ENCODE data around the gene SRM.
"Not testable (repeated sequence)": the region's sequence is repeated elsewhere in the genome, so short reads cannot be mapped to it uniquely, and the experiment has no call there.

Gene SRM

GRCh38 chr1:11055676-11056075, 4.1 kb downstream of the SRM start:
- TF ChIP-seq CTCF (IDR thresholded peaks at IDR 0.05; ENCODE audit: extremely low read depth, missing control alignments): no peak
- no peak for DNase-seq (ENCODE audit: low spot score)

DNA sequence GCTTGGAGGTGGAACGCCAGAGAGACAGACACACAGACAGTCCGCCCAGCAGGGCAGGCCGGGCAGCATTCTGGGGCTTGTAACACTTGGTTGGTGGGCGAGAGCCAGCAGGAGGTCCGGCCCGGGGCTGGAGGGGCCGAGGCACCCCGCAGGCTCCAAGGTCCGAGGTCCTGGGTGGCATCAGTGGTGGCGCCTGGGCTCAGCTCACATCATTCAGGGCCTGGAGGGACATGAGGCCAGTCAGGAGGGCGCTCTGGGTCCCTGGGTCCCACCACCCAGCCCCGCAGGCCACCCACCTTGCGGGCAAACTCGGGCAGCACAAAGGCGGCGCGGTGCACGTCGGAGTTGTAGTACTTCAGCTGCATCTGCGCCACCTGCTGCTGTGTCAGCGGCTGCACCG, 5.2 kb downstream of the SRM start:
- TF ChIP-seq CTCF (IDR thresholded peaks at IDR 0.05; ENCODE audit: extremely low read depth, missing control alignments): no peak
- no peak for DNase-seq (ENCODE audit: low spot score)

DNA sequence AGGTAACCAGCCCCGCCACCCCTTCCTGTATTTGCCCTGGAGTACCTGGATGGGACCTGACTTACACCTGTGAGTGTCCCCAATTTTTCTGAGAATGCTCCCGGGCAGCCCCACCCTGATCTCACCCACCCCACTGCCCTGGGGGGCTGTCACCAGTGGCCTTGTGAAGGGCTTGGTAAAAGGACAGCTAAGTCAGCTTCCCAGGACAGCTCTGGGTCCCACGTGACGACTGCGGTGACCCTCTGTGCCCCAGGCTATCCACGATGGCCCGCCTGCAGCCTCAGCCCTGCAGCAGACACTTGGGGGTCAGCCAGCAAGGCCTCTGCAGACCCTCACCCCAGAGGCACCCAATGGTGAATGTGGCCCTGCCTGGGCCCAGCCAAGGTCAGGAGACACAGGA, 5.6 kb downstream of the SRM start:
- DNase-seq (ENCODE audit: low spot score): no peak
- TF ChIP-seq CTCF (IDR thresholded peaks at IDR 0.05; ENCODE audit: extremely low read depth, missing control alignments): no peak

- TF ChIP-seq CTCF (IDR thresholded peaks at IDR 0.05; ENCODE audit: extremely low read depth, missing control alignments): no peak
- DNase-seq (ENCODE audit: low spot score): no peak
Measured at GRCh38 chr1:11053758-11054137, 6.1 kb downstream of the SRM start.

DNA sequence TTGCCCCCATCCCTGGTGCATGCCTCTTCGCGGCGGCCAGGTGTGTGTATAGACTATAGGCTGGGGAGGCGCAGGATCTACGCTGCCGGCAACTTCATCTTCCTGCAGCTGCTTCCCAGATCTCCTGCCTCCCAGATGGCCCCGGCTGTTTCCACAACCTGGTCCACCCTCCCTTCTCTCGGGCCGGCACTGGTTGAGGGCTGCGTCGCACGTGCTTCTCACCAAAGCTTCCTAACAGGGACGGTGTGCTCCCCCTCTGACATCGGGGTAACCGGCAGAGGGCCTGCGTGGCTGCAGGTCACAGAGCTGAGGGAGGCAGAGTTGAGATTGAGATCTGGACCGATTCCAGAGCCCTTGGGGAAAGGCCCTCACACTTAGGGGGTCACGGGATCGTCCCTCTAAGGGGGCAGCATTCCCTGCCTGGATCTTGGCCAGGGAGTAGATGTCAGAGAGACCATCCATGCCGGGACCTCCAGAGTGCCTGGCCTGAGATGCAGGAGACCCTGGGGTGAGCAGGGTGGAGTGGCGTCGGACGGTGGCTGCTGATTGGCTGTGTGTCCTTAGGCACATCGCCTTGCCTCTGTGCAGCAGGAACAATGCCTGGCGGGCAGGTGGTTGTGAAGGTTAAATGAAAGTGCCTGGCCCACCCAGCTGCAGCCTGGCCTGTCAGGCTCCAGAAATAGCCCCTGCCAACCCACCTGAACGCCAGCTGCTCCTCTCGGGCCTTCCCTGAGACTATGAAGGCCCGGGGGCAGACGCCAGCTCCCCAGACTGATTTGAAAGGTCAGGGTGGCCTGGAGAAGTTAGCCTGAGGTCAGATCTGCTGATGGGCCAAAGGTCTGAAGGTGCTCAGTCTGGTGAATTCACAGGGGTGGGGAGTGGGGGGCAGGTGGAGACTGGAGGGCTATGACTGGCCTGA, 6.7 kb downstream of the SRM start:
- no peak for TF ChIP-seq CTCF (IDR thresholded peaks at IDR 0.05; ENCODE audit: extremely low read depth, missing control alignments)
- no peak for DNase-seq (ENCODE audit: low spot score)

GRCh38 chr1:11051781-11052511, 7.9 kb downstream of the SRM start:
- TF ChIP-seq CTCF (IDR thresholded peaks at IDR 0.05; ENCODE audit: extremely low read depth, missing control alignments): no peak
- DNase-seq (ENCODE audit: low spot score): no peak

DNA sequence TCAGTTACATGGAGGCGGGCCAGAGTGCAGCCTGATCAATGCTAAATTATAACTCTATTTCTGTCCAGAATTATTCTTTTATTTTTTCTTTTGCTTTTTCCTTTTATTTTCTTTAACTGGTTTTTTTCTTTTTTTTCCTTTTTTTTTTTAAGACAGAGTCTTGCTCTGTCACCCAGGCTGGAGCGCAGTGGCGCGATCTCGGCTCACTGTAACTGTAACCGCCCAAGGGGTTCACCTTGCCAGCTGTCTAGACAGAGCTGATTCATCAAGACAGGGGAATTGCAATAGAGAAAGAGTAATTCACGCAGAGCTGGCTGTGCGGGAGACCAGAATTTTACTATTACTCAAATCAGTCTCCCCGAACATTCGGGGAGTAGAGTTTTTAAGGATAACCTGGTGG, 8.7 kb downstream of the SRM start:
- DNase-seq (ENCODE audit: low spot score): not testable (repeated sequence)

All from GM20000 (cell line).